BE2C (cell line): Measurements from ENCODE around the gene TM4SF4.

ENCODE experiments used
- DNase-seq: peaks from one replicate; pipeline ENCODE4 v3.0.0-alpha.2; 2020
- H3K27me3 ChIP-seq: fragments of 250-450 bp; sonication (Bioruptor Pico); 2 replicates; pipeline ENCODE4 v1.5.1; 2020; ENCODE audit warnings: mild to moderate bottlenecking
- H3K36me3 ChIP-seq: fragments of 250-450 bp; sonication (Bioruptor Pico); 2 replicates; pipeline ENCODE4 v1.5.1; 2020; ENCODE audit warnings: mild to moderate bottlenecking
- H3K4me1 ChIP-seq: fragments of 250-450 bp; sonication (Bioruptor Pico); 2 replicates; pipeline ENCODE4 v1.5.1; 2020
- H3K4me3 ChIP-seq: 2 replicates; pipeline ENCODE4 v1.5.1; 2011; ENCODE audit warnings: low read depth, low read length
- H3K9me3 ChIP-seq: fragments of 250-450 bp; sonication (Bioruptor Pico); 2 replicates; pipeline ENCODE4 v1.5.1; 2020
- CTCF ChIP-seq: IDR thresholded peaks from 2 replicates; pipeline ENCODE4 v1.5.1; 2012; ENCODE audit warnings: mild to moderate bottlenecking, low read depth, low read length

The TM4SF4 gene

GRCh38 chr3:149480326-149481017 is 6.0 kb downstream of the TM4SF4 start:
- no peaks in the 10 kb centered on the region for H3K9me3 ChIP-seq
- no peak overlapping the region for H3K4me3 ChIP-seq
- no peaks in the 10 kb centered on the region for H3K27me3 ChIP-seq
- peak; percentile 83 for DNase-seq
- H3K4me1 ChIP-seq: peaks cover 3% of the 10 kb centered on the region; the same call in 1 of the 2 replicates
- peak; percentile 99 for TF ChIP-seq CTCF
- no peaks in the 10 kb centered on the region for H3K36me3 ChIP-seq

- Histone ChIP-seq H3K27me3 (no peaks in the 10 kb centered on the region), H3K9me3 (no peaks in the 10 kb centered on the region), H3K4me3 (no peak overlapping the region), H3K4me1 (peaks cover 3% of the 10 kb centered on the region; the same call in 1 of the 2 replicates), H3K36me3 (no peaks in the 10 kb centered on the region)
- DNase-seq: no peak
- no peak for TF ChIP-seq CTCF
Measured at GRCh38 chr3:149481056-149481455, 6.6 kb downstream of the TM4SF4 start.

- Histone ChIP-seq H3K4me3 (no peak overlapping the region), H3K36me3 (no peaks in the 10 kb centered on the region), H3K27me3 (no peaks in the 10 kb centered on the region), H3K9me3 (no peaks in the 10 kb centered on the region), H3K4me1 (peaks cover 3% of the 10 kb centered on the region; the same call in 1 of the 2 replicates)
- TF ChIP-seq CTCF: no peak
- DNase-seq: no peak
Measured at GRCh38 chr3:149481491-149481890, 7.0 kb downstream of the TM4SF4 start.

GRCh38 chr3:149486726-149487125 is 12.2 kb downstream of the TM4SF4 start:
- DNase-seq: no peak
- H3K9me3 ChIP-seq: no peaks in the 10 kb centered on the region
- no peak for TF ChIP-seq CTCF

GRCh38 chr3:149487598-149488197 is 13.2 kb downstream of the TM4SF4 start:
- Histone ChIP-seq H3K36me3 (no peaks in the 10 kb centered on the region), H3K9me3 (no peaks in the 10 kb centered on the region), H3K27me3 (no peaks in the 10 kb centered on the region), H3K4me1 (no peaks in the 10 kb centered on the region), H3K4me3 (no peak overlapping the region)
- peak; percentile 72 for TF ChIP-seq CTCF
- DNase-seq: peak; percentile 63

More at GRCh38 chr3:149486726-149487125, 12.2 kb downstream of the TM4SF4 start:
- Histone ChIP-seq H3K4me3 (no peak overlapping the region), H3K36me3 (no peaks in the 10 kb centered on the region), H3K27me3 (no peaks in the 10 kb centered on the region), H3K4me1 (no peaks in the 10 kb centered on the region)

- no peaks in the 10 kb centered on the region for H3K27me3 ChIP-seq
- TF ChIP-seq CTCF: peak; percentile 77
- H3K36me3 ChIP-seq: no peaks in the 10 kb centered on the region
- no peak overlapping the region for H3K4me3 ChIP-seq
- peak; percentile 40 for DNase-seq
- H3K4me1 ChIP-seq: no peaks in the 10 kb centered on the region
- H3K9me3 ChIP-seq: no peaks in the 10 kb centered on the region
Measured at GRCh38 chr3:149489060-149489690, 14.7 kb downstream of the TM4SF4 start.
